Spleen (tissue), 11 donors: ENCODE results near the gene SNU13. TPM values are rescaled to one million over a fixed set of nuclear protein-coding genes. Genes with fewer than 3 reads are reported as not detected.

Experiments
- DNase-seq: peaks from one replicate; pipeline ENCODE4 v3.0.0-alpha.2; 2020
- H3K27ac ChIP-seq, 8 donors: fragments of 200-600 bp; sonication (generic) in 7 of 8; 1 replicate in 4 of 8; 2 replicates in 4 of 8; pipeline versions ENCODE4 v1.5.0 to v1.8.0; 2016 to 2021; ENCODE audit warnings: inconsistent platforms in 4 of 8, mild to moderate bottlenecking in 4 of 8, moderate library complexity in 1 of 8
- H3K27me3 ChIP-seq, 7 donors: fragments of 200-600 bp; sonication (generic) in 6 of 7; replicated peaks in 1 of 7; 1 replicate in 4 of 7; 2 replicates in 3 of 7; pipeline versions ENCODE4 v1.5.0 to v1.8.0; 2016 to 2021; ENCODE audit warnings: inconsistent platforms in 3 of 7, mild to moderate bottlenecking in 1 of 7
- H3K36me3 ChIP-seq, 6 donors: fragments of 200-600 bp; sonication (generic) in 5 of 6; 1 replicate in 4 of 6; 2 replicates in 2 of 6; pipeline versions ENCODE4 v1.5.0 to v1.8.0; 2016 to 2021; ENCODE audit warnings: inconsistent platforms in 2 of 6
- H3K4me1 ChIP-seq, 6 donors: fragments of 200-600 bp; sonication (generic) in 5 of 6; 1 replicate in 3 of 6; 2 replicates in 3 of 6; pipeline versions ENCODE4 v1.5.0 to v1.8.0; 2016 to 2021; ENCODE audit warnings: inconsistent platforms in 3 of 6
- H3K4me3 ChIP-seq, 8 donors: fragments of 200-600 bp; sonication (generic) in 7 of 8; 1 replicate in 4 of 8; 2 replicates in 4 of 8; pipeline versions ENCODE4 v1.5.0 to v1.8.0; 2016 to 2021; ENCODE audit warnings: inconsistent platforms in 4 of 8, mild to moderate bottlenecking in 4 of 8, moderate library complexity in 2 of 8
- H3K9me3 ChIP-seq, 8 donors: fragments of 200-600 bp; sonication (generic) in 7 of 8; 1 replicate in 4 of 8; 2 replicates in 4 of 8; pipeline versions ENCODE4 v1.5.0 to v1.8.0; 2016 to 2021; ENCODE audit warnings: inconsistent platforms in 4 of 8
- CTCF ChIP-seq, 11 experiments: fragments of 200-600 bp in 7 of 11; fragments of 450-650 bp in 4 of 11; sonication (generic) in 4 of 11; IDR thresholded peaks in 8 of 11; conservative IDR thresholded peaks in 3 of 11; 1 replicate in 7 of 11; 2 replicates in 4 of 11; pipeline versions ENCODE4 v1.4.0 to v1.8.0; 2016 to 2021; ENCODE audit warnings: antibody characterized with exemption in 11 of 11, inconsistent platforms in 4 of 11, mild to moderate bottlenecking in 1 of 11
- POLR2A ChIP-seq, 3 donors: fragments of 450-650 bp; IDR thresholded peaks; one replicate each; pipeline ENCODE4 v1.5.1; 2017; ENCODE audit warnings: antibody characterized with exemption in 3 of 3, mild to moderate bottlenecking in 1 of 3
- POLR2AphosphoS5 ChIP-seq, 3 donors: sonication (generic); formaldehyde crosslinking; IDR thresholded peaks; one replicate each; pipeline ENCODE4 v1.5.1; 2017; ENCODE audit warnings: antibody characterized with exemption in 3 of 3
- WGBS, 5 donors: extraction: QIAGEN DNeasy Blood & Tissue Kit in 3 of 5; methylation state at CpG; one replicate each; pipeline versions ENCODE4 v1.1.5 to v1.1.7; 2013 to 2018; 5-methylcytosine and 5-hydroxymethylcytosine counted together
- intact Hi-C: fragments of 100-400 bp; cut with DNase I; formaldehyde crosslinking; loops from one replicate; pipeline ENCODE4 v1.15.0; 2023; ENCODE audit warnings: low total_unique reads
- polyA plus RNA-seq, 3 donors: library from polyadenylated mRNA; stranded (reverse); fragments of 200-250 nt; gene quantifications; one replicate each; pipeline ENCODE4 v1.2.1, GENCODE V29; 2013
- total RNA-seq, 7 donors: library from RNA; depleted of rRNA in 3 of 7; stranded (reverse); fragments of >200 nt in 3 of 7; fragmentation: NEBNext Ultra II Directional in 4 of 7; extraction: Animal tissue kit (Norgen Biotek cat#: 25700) in 4 of 7; gene quantifications; one replicate each; pipeline versions ENCODE4 v1.1.0 to v1.2.1, GENCODE V29; 2016 to 2021
- donor health status: healthy with polysubstance abuse.
- donor health status: DM: no; HTN: no; CAD: no; lungs with moderate emphysema.
- donor health status: DM: no; HTN: no; CAD: no.
- donor health status: Bipolar disorder and iron deficiency.
- donor health status: healthy.
- donor health status: DM: no; HTN: no; CAD: no.
- donor health status: DM: yes; HTN: yes; CAD: no.

The SNU13 gene
- total and polyA plus RNA-seq, 10 donors: 89.0 to 165 (median 111) TPM

GRCh38 chr22:41684194-41684593, 4.5 kb downstream of the SNU13 start:
- H3K36me3 ChIP-seq: peaks cover 6 to 32% (median 14%) of the 10 kb centered on the region in 6 donors
- intact Hi-C loops: no loop called here
- DNase-seq: no peak
- peaks cover 13 to 87% (median 45%) of the 10 kb centered on the region in 6 donors for H3K4me1 ChIP-seq
- TF ChIP-seq POLR2AphosphoS5 (IDR thresholded peaks at IDR 0.05): no peak
- no peak for TF ChIP-seq POLR2A (IDR thresholded peaks at IDR 0.05)
- no peak for TF ChIP-seq CTCF (IDR thresholded peaks at IDR 0.05 in 8 of 11, conservative IDR thresholded peaks at IDR 0.05 in 3 of 11)
- no peak overlapping the region for H3K27ac ChIP-seq
- no peaks in the 10 kb centered on the region for H3K9me3 ChIP-seq
- H3K4me3 ChIP-seq: no peak overlapping the region
- no peaks in the 10 kb centered on the region for H3K27me3 ChIP-seq
- WGBS, 5 donors: 83 to 89% (median 84%) methylated on average over 4 of the region's 4 CpGs

DNA sequence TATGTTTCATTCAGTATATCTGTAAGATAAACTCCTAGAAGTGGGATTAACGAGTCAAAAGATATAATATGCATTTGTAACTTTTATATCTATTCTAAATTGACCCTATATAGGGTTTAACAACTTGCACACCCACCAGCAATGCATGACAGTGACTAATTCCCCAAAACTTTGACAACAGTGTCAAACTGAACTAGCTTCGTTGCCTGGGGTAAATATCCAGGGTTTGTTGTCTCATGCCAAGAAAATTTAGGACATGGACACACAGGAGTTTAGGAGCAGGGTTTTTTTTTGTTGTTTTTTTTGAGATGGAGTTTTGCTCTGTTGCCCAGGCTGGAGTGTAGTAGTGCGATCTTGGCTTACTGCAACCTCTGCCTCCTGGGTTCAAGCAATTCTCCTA, 5.1 kb downstream of the SNU13 start:
- intact Hi-C loops: no loop called here
- Histone ChIP-seq H3K36me3 (peaks cover 9 to 38% (median 20%) of the 10 kb centered on the region in 6 donors), H3K9me3 (no peaks in the 10 kb centered on the region), H3K4me1 (peaks cover 13 to 85% (median 44%) of the 10 kb centered on the region in 6 donors), H3K4me3 (no peak overlapping the region), H3K27ac (no peak overlapping the region), H3K27me3 (no peaks in the 10 kb centered on the region)
- TF ChIP-seq POLR2A (IDR thresholded peaks at IDR 0.05) (no peak), CTCF (IDR thresholded peaks at IDR 0.05 in 8 of 11, conservative IDR thresholded peaks at IDR 0.05 in 3 of 11) (no peak), POLR2AphosphoS5 (IDR thresholded peaks at IDR 0.05) (no peak)
- no peak for DNase-seq
- WGBS, 5 donors: 84 to 91% (median 91%) methylated on average over 3 of the region's 3 CpGs

GRCh38 chr22:41683052-41683451, 5.6 kb downstream of the SNU13 start:
- H3K4me3 ChIP-seq: peak overlapping the region in 5 of 8 donors; percentile 58 to 85 (median 62)
- DNase-seq: peak; percentile 41
- intact Hi-C loops: no loop called here

More at GRCh38 chr22:41683052-41683451, 5.6 kb downstream of the SNU13 start:
- Histone ChIP-seq H3K9me3 (no peaks in the 10 kb centered on the region), H3K36me3 (peaks cover 9 to 43% (median 26%) of the 10 kb centered on the region in 6 donors), H3K27me3 (no peaks in the 10 kb centered on the region), H3K4me1 (peaks cover 13 to 80% (median 43%) of the 10 kb centered on the region in 6 donors), H3K27ac (peak overlapping the region; percentile 65 to 94 (median 90))
- WGBS, 5 donors: 88 to 95% (median 91%) methylated on average over 9 of the region's 9 CpGs
- TF ChIP-seq POLR2AphosphoS5 (IDR thresholded peaks at IDR 0.05) (no peak), CTCF (IDR thresholded peaks at IDR 0.05 in 8 of 11, conservative IDR thresholded peaks at IDR 0.05 in 3 of 11) (no peak), POLR2A (IDR thresholded peaks at IDR 0.05) (no peak)
